HepG2 (cell line): ENCODE data around the gene FAM53B. TPM values are rescaled to one million over a fixed set of nuclear protein-coding genes. Genes with fewer than 3 reads are reported as not detected.

Experiments
- ATAC-seq: fragments of 200-7000 bp; cut with Tn5 transposase; 3 replicates; pipeline ENCODE4 v1.9.1; 2020; ENCODE audit warnings: mild to moderate bottlenecking, moderate library complexity
- BruUV-seq: library from RNA; stranded (reverse); fragments of 400-500 nt; replicated peaks from 2 replicates; lab custom pipeline; 2021; lab: Mats Ljungman, UMichigan
- CTCF ChIA-PET: fragments of 300-600 bp; formaldehyde crosslinking; extraction: SDS; loops from one replicate; lab custom pipeline; 2021; ENCODE audit warnings: low total read pairs, inconsistent platforms, low intra/inter-chr PET ratio; lab: Yijun Ruan, JAX
- POLR2A ChIA-PET: fragments of 350-600 bp; sonication (Branson Sonifier 250); formaldehyde crosslinking; loops from one replicate; lab custom pipeline; 2020; ENCODE audit warnings: antibody characterized with exemption, inconsistent platforms; lab: Yijun Ruan, JAX
- DNase-seq: peaks from one replicate; pipeline ENCODE4 v3.0.0-alpha.2; 2015; ENCODE audit warnings: low spot score
- FAIRE-seq: peaks from 3 replicates; lab custom pipeline; 2011; peaks lifted over from hg19 to GRCh38; lab: Jason Lieb, UNC
- H2AFZ ChIP-seq: one replicate; pipeline ENCODE4 v1.6.1; 2011; ENCODE audit warnings: low read length, inconsistent platforms
- H3K27ac ChIP-seq: fragments of 300-600 bp; 3 replicates; pipeline ENCODE4 v1.8.0; 2011; ENCODE audit warnings: mixed run types, mild to moderate bottlenecking, mixed read lengths, low read length, inconsistent platforms; ENCODE audit not compliant: insufficient read depth; ENCODE audit errors: extremely low read length
- H3K27me3 ChIP-seq, 2 experiments: fragments of 200-600 bp in 1 of 2; 2 replicates in 1 of 2; 3 replicates in 1 of 2; pipeline versions ENCODE4 v1.6.0 to v1.8.0; 2011; ENCODE audit warnings: low read length in 2 of 2, mild to moderate bottlenecking in 2 of 2, moderate library complexity in 2 of 2, inconsistent platforms in 1 of 2; ENCODE audit not compliant: insufficient read depth in 2 of 2, control insufficient read depth in 1 of 2
- H3K36me3 ChIP-seq, 2 experiments: fragments of 200-600 bp in 1 of 2; replicated peaks in 1 of 2; 2 replicates in 1 of 2; 3 replicates in 1 of 2; pipeline versions ENCODE4 v1.5.1 to v1.8.0; 2011; ENCODE audit warnings: low read length in 2 of 2, inconsistent platforms in 1 of 2; ENCODE audit not compliant: insufficient read depth in 2 of 2, control insufficient read depth in 1 of 2
- H3K4me1 ChIP-seq: 2 replicates; pipeline ENCODE4 v1.5.1; 2012; ENCODE audit warnings: low read length, inconsistent platforms; ENCODE audit not compliant: insufficient read depth
- H3K4me2 ChIP-seq: 2 replicates; pipeline ENCODE4 v1.6.0; 2011; ENCODE audit warnings: low read depth, low read length, inconsistent platforms
- H3K4me3 ChIP-seq, 3 experiments: fragments of 200-600 bp in 1 of 3; sonication (generic), shearing (Covaris generic) in 1 of 3; replicated peaks in 1 of 3; 2 replicates each; pipeline ENCODE4 v1.5.1; 2011 to 2016; ENCODE audit warnings: low read length in 3 of 3, inconsistent platforms in 2 of 3, low read depth in 2 of 3, mild to moderate bottlenecking in 2 of 3, control low read depth in 1 of 3, mixed read lengths in 1 of 3; ENCODE audit not compliant: insufficient read depth in 1 of 3
- H3K79me2 ChIP-seq: one replicate; pipeline ENCODE4 v1.6.1; 2011; ENCODE audit warnings: low read length, inconsistent platforms; ENCODE audit not compliant: insufficient read depth
- H3K9ac ChIP-seq: 2 replicates; pipeline ENCODE4 v1.6.0; 2011; ENCODE audit warnings: mild to moderate bottlenecking, low read depth, low read length, inconsistent platforms; ENCODE audit not compliant: insufficient read depth
- H3K9me3 ChIP-seq: 2 replicates; pipeline ENCODE4 v1.5.1; 2012; ENCODE audit warnings: mild to moderate bottlenecking, low read length
- H4K20me1 ChIP-seq: 2 replicates; pipeline ENCODE4 v1.6.0; 2011; ENCODE audit warnings: inconsistent platforms, mild to moderate bottlenecking, low read length, moderate library complexity; ENCODE audit not compliant: insufficient read depth
- ARNT2 ChIP-seq: sonication (generic); formaldehyde crosslinking; IDR thresholded peaks from 2 replicates; pipeline ENCODE4 v1.8.0; 2022; ENCODE audit warnings: mild to moderate bottlenecking, low read depth, missing genetic modification reagents, moderate library complexity
- DR1 ChIP-seq: sonication (generic); formaldehyde crosslinking; IDR thresholded peaks from 2 replicates; pipeline ENCODE4 v1.8.0; 2021; ENCODE audit warnings: mild to moderate bottlenecking, missing genetic modification reagents, inconsistent platforms
- MZF1 ChIP-seq: sonication (generic); formaldehyde crosslinking; IDR thresholded peaks from 2 replicates; pipeline ENCODE4 v1.8.1; 2023; ENCODE audit warnings: mild to moderate bottlenecking, missing genetic modification reagents, borderline replicate concordance
- RAD51 ChIP-seq: fragments of 450-650 bp; IDR thresholded peaks from 2 replicates; pipeline ENCODE4 v1.6.1; 2016; ENCODE audit warnings: borderline replicate concordance
- ZNF607 ChIP-seq: sonication (generic); formaldehyde crosslinking; IDR thresholded peaks from 2 replicates; pipeline ENCODE4 v1.5.1; 2020; ENCODE audit warnings: missing genetic modification reagents, mild to moderate bottlenecking, borderline replicate concordance
- WGBS: methylation state at CpG from one replicate; pipeline ENCODE4 v1.1.6; 2017; ENCODE audit warnings: low lambda C conversion rate; 5-methylcytosine and 5-hydroxymethylcytosine counted together
- in situ Hi-C: cut with HindIII; loops from 2 replicates; pipeline ENCODE4 v1.10.0; 2017; ENCODE audit warnings: low pct_unique_long_range_greater_than_20kb; ENCODE audit not compliant: extremely low pct_ligation_motif_present
- intact Hi-C: fragments of 100-400 bp; cut with micrococcal nuclease; formaldehyde crosslinking; loops from one replicate; pipeline ENCODE4 v1.10.0; 2022; ENCODE audit not compliant: unreplicated experiment
- polyA plus RNA-seq, 8 experiments: library from polyadenylated mRNA; depleted of rRNA in 3 of 8; stranded (reverse) in 7 of 8; unstranded in 1 of 8; fragments of >200 nt; fragmentation: Illumina TruSeq in 4 of 8; extraction: Trizol in 4 of 8; gene quantifications; 2 replicates each; pipeline versions ENCODE4 v1.2.1 to v1.2.3, GENCODE V29; 2011 to 2016; ENCODE audit warnings: low read depth in 4 of 8, missing spikeins in 1 of 8, mixed read lengths in 1 of 8; ENCODE audit not compliant: insufficient read depth in 1 of 8
- total RNA-seq, 5 experiments: library from RNA; depleted of rRNA; stranded (reverse); fragments of >200 nt; fragmentation: Illumina TruSeq; extraction: Trizol; gene quantifications; 2 replicates each; pipeline ENCODE4 v1.2.3, GENCODE V29; 2016; ENCODE audit warnings: low read depth in 1 of 5
- TF ChIP-seq, protein P1 (sequence below): IDR thresholded peaks from 2 replicates; pipeline ENCODE4 v1.4.0; 2020; ENCODE audit warnings: mild to moderate bottlenecking, missing genetic modification reagents

FAM53B gene
- total and polyA plus RNA-seq, 2 of the 13 experiments (the other 11 are each of a cell fraction or from before 2014, with no cell fraction given) = 6.4 to 19.3 TPM

GRCh38 chr10:124657806-124658205 lies 86.4 kb downstream of the FAM53B start:
- FAIRE-seq = no peak
- peaks cover 3% of the 10 kb centered on the region; the same call in 1 of the 2 replicates for H3K4me1 ChIP-seq
- H3K4me3 ChIP-seq = no peak overlapping the region
- WGBS = 98% methylated on average over 8 of the region's 9 CpGs
- no peaks in the 10 kb centered on the region; the same call in 1 of the 2 replicates for H4K20me1 ChIP-seq
- H2AFZ ChIP-seq = no peak overlapping the region
- ChIA-PET CTCF (no interaction called here), POLR2A (no interaction called here)
- ATAC-seq = no peak
- H3K36me3 ChIP-seq = peaks cover 3 to 5% of the 10 kb centered on the region in 2 experiments; a peak in 3 of 5 replicates
- in situ Hi-C loops = no loop called here
- DNase-seq = no peak
- TF ChIP-seq ARNT2 (CRISPR knock-in tag) (no peak), RAD51 (no peak), MZF1 (no peak), DR1 (CRISPR knock-in tag) (no peak), ZNF607 (CRISPR knock-in tag) (no peak)
- TF ChIP-seq, protein P1, sequence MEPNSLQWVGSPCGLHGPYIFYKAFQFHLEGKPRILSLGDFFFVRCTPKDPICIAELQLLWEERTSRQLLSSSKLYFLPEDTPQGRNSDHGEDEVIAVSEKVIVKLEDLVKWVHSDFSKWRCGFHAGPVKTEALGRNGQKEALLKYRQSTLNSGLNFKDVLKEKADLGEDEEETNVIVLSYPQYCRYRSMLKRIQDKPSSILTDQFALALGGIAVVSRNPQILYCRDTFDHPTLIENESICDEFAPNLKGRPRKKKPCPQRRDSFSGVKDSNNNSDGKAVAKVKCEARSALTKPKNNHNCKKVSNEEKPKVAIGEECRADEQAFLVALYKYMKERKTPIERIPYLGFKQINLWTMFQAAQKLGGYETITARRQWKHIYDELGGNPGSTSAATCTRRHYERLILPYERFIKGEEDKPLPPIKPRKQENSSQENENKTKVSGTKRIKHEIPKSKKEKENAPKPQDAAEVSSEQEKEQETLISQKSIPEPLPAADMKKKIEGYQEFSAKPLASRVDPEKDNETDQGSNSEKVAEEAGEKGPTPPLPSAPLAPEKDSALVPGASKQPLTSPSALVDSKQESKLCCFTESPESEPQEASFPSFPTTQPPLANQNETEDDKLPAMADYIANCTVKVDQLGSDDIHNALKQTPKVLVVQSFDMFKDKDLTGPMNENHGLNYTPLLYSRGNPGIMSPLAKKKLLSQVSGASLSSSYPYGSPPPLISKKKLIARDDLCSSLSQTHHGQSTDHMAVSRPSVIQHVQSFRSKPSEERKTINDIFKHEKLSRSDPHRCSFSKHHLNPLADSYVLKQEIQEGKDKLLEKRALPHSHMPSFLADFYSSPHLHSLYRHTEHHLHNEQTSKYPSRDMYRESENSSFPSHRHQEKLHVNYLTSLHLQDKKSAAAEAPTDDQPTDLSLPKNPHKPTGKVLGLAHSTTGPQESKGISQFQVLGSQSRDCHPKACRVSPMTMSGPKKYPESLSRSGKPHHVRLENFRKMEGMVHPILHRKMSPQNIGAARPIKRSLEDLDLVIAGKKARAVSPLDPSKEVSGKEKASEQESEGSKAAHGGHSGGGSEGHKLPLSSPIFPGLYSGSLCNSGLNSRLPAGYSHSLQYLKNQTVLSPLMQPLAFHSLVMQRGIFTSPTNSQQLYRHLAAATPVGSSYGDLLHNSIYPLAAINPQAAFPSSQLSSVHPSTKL (CRISPR knock-in tag) = no peak
- H3K79me2 ChIP-seq = no peaks in the 10 kb centered on the region
- H3K4me2 ChIP-seq = no peak overlapping the region
- intact Hi-C loops = no loop called here
- no peak overlapping the region for H3K27ac ChIP-seq
- no peaks in the 10 kb centered on the region for H3K27me3 ChIP-seq
- H3K9me3 ChIP-seq = no peaks in the 10 kb centered on the region
- H3K9ac ChIP-seq = no peak overlapping the region
- BruUV-seq = no TSS peak
